Esophagus muscularis mucosa (tissue), 3 donors: Measurements from ENCODE around the gene GPR89A.

Experiments
- POLR2A ChIP-seq: fragments of 450-650 bp; IDR thresholded peaks from one replicate; pipeline ENCODE4 v1.6.1; 2017; ENCODE audit warnings: antibody characterized with exemption, moderate library complexity, mild to moderate bottlenecking, low read depth
- POLR2AphosphoS5 ChIP-seq, 2 donors: sonication (generic); formaldehyde crosslinking; IDR thresholded peaks; one replicate each; pipeline ENCODE4 v1.6.1; 2017; ENCODE audit warnings: antibody characterized with exemption in 2 of 2
- TF ChIP-seq, protein P1 (sequence below), 3 experiments: fragments of 200-600 bp in 2 of 3; fragments of 450-650 bp in 1 of 3; sonication (generic) in 2 of 3; IDR thresholded peaks; one replicate each; pipeline ENCODE4 v1.5.1; 2017 to 2019; ENCODE audit warnings: antibody characterized with exemption in 3 of 3, mild to moderate bottlenecking in 2 of 3, moderate library complexity in 1 of 3

DNA sequence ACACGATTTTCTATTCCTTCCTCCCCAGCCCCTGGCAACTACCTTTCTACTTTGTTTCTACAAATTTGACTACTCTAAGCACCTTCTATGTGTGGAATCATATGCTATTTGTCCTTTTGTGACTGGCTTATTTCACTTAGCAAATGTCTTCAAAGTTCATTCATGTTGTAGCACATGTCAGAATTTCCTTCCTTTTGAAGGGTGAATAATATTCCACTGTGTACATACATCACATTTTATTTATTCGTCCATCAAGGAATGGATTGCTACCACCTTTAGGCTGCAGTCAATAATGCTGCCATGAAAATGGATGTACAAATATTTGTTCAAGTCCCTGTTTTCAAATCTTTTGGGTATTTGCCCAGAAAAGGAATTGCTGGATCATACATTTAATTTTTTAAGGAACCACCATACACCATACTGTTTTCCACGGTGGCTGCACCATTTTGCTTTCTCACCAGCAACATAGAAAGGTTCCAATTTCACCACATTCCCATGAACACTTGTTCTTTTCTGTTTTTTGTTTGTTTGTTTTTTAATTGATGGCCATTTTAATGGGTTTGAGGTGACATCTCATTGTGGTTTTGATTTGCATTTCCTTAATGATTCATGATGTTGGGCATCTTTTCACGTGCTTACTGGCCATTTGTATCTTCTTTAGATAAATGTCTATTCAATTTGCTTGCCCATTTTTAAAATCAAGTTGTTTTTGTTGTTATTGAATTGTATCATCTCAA, 102.7 kb downstream of the GPR89A start:
- no peak for TF ChIP-seq POLR2A
- TF ChIP-seq, protein P1, sequence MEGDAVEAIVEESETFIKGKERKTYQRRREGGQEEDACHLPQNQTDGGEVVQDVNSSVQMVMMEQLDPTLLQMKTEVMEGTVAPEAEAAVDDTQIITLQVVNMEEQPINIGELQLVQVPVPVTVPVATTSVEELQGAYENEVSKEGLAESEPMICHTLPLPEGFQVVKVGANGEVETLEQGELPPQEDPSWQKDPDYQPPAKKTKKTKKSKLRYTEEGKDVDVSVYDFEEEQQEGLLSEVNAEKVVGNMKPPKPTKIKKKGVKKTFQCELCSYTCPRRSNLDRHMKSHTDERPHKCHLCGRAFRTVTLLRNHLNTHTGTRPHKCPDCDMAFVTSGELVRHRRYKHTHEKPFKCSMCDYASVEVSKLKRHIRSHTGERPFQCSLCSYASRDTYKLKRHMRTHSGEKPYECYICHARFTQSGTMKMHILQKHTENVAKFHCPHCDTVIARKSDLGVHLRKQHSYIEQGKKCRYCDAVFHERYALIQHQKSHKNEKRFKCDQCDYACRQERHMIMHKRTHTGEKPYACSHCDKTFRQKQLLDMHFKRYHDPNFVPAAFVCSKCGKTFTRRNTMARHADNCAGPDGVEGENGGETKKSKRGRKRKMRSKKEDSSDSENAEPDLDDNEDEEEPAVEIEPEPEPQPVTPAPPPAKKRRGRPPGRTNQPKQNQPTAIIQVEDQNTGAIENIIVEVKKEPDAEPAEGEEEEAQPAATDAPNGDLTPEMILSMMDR (IDR thresholded peaks at IDR 0.05), result no peak
- TF ChIP-seq POLR2AphosphoS5 (IDR thresholded peaks at IDR 0.05), result no peak
